H1 (cell line): ENCODE measurements around the gene NEK10.

Source experiments
- POLR2A ChIP-seq, 2 experiments: IDR thresholded peaks; 1 replicate in 1 of 2; 2 replicates in 1 of 2; pipeline ENCODE4 v1.6.1; 2011; ENCODE audit warnings: low read depth in 2 of 2, low read length in 2 of 2, mild to moderate bottlenecking in 2 of 2; ENCODE audit errors: control extremely low read depth in 1 of 2
- POLR2AphosphoS5 ChIP-seq: IDR thresholded peaks from 2 replicates; pipeline ENCODE4 v1.6.1; 2011; ENCODE audit warnings: low read depth, low read length
- RAD21 ChIP-seq, 2 experiments: IDR thresholded peaks in 1 of 2; conservative IDR thresholded peaks in 1 of 2; 2 replicates each; pipeline ENCODE4 v1.6.1; 2011; ENCODE audit warnings: low read depth in 2 of 2, low read length in 2 of 2, improper control_type of control experiment in 1 of 2, inconsistent platforms in 1 of 2, mild to moderate bottlenecking in 1 of 2, moderate library complexity in 1 of 2
- SIX5 ChIP-seq: IDR thresholded peaks from 2 replicates; pipeline ENCODE4 v1.6.1; 2011; ENCODE audit warnings: mild to moderate bottlenecking, low read depth, low read length
- TF ChIP-seq, protein P1 (sequence below), 3 experiments: IDR thresholded peaks; 1 replicate in 2 of 3; 2 replicates in 1 of 3; pipeline versions ENCODE4 v1.5.1 to v1.6.1; 2011; ENCODE audit warnings: low read length in 3 of 3, mild to moderate bottlenecking in 3 of 3, inconsistent platforms in 2 of 3, low read depth in 1 of 3, moderate library complexity in 1 of 3; ENCODE audit not compliant: insufficient read depth in 1 of 3; ENCODE audit errors: control extremely low read depth in 1 of 3

GRCh38 chr3:27089068-27089467 lies 280.1 kb downstream of the NEK10 start:
- TF ChIP-seq RAD21 (IDR thresholded peaks at IDR 0.05 in 1 of 2, conservative IDR thresholded peaks at IDR 0.05 in 1 of 2; ENCODE audit: low read depth in 2 of 2, low read length in 2 of 2) (no peak), POLR2AphosphoS5 (no peak), POLR2A (IDR thresholded peaks at IDR 0.05; ENCODE audit: control extremely low read depth in 1 of 2, low read depth in 2 of 2, low read length in 2 of 2) (no peak), SIX5 (no peak)
- TF ChIP-seq, protein P1, sequence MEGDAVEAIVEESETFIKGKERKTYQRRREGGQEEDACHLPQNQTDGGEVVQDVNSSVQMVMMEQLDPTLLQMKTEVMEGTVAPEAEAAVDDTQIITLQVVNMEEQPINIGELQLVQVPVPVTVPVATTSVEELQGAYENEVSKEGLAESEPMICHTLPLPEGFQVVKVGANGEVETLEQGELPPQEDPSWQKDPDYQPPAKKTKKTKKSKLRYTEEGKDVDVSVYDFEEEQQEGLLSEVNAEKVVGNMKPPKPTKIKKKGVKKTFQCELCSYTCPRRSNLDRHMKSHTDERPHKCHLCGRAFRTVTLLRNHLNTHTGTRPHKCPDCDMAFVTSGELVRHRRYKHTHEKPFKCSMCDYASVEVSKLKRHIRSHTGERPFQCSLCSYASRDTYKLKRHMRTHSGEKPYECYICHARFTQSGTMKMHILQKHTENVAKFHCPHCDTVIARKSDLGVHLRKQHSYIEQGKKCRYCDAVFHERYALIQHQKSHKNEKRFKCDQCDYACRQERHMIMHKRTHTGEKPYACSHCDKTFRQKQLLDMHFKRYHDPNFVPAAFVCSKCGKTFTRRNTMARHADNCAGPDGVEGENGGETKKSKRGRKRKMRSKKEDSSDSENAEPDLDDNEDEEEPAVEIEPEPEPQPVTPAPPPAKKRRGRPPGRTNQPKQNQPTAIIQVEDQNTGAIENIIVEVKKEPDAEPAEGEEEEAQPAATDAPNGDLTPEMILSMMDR (IDR thresholded peaks at IDR 0.05; ENCODE audit: control extremely low read depth in 1 of 3, insufficient read depth in 1 of 3, low read depth in 1 of 3, low read length in 3 of 3) = no peak
